GM23338 (cell line): ENCODE data around the gene QRFP. TPM values are rescaled to one million over a fixed set of nuclear protein-coding genes. Genes with fewer than 3 reads are reported as not detected.

Source experiments
- ATAC-seq: fragments of 200-7000 bp; cut with Tn5 transposase; 3 replicates; pipeline ENCODE4 v1.9.1; 2020
- DNase-seq: peaks from one replicate; pipeline ENCODE4 v3.0.0-alpha.2; 2015; ENCODE audit warnings: low spot score
- H2AFZ ChIP-seq: fragments of 200-600 bp; sonication (generic); 2 replicates; pipeline ENCODE4 v1.8.0; 2016; ENCODE audit warnings: antibody characterized with exemption, mild to moderate bottlenecking, moderate library complexity
- H3F3A ChIP-seq: fragments of 200-600 bp; sonication (generic); replicated peaks from 2 replicates; pipeline ENCODE4 v1.8.0; 2017; ENCODE audit warnings: antibody characterized with exemption, mixed run types, low read depth
- H3K27ac ChIP-seq: fragments of 200-600 bp; sonication (generic); 2 replicates; pipeline ENCODE4 v1.6.1; 2016; ENCODE audit warnings: low read depth
- H3K27me3 ChIP-seq: fragments of 200-600 bp; sonication (generic); 2 replicates; pipeline ENCODE4 v1.8.0; 2016; ENCODE audit warnings: mild to moderate bottlenecking, mixed run types, moderate library complexity; ENCODE audit not compliant: insufficient read depth
- H3K36me3 ChIP-seq: fragments of 200-600 bp; sonication (generic); 2 replicates; pipeline ENCODE4 v1.8.0; 2016; ENCODE audit warnings: mild to moderate bottlenecking; ENCODE audit not compliant: insufficient read depth
- H3K4me1 ChIP-seq: fragments of 200-600 bp; sonication (generic); 2 replicates; pipeline ENCODE4 v1.8.0; 2016; ENCODE audit warnings: mild to moderate bottlenecking, moderate library complexity; ENCODE audit not compliant: insufficient read depth
- H3K4me2 ChIP-seq: fragments of 200-600 bp; sonication (generic); 2 replicates; pipeline ENCODE4 v1.7.1; 2017; ENCODE audit warnings: mixed run types
- H3K4me3 ChIP-seq: fragments of 200-600 bp; sonication (generic); 2 replicates; pipeline ENCODE4 v1.6.1; 2016; ENCODE audit warnings: mixed run types
- H3K79me2 ChIP-seq: fragments of 200-600 bp; sonication (generic); replicated peaks from 2 replicates; pipeline ENCODE4 v1.8.0; 2017; ENCODE audit warnings: mild to moderate bottlenecking; ENCODE audit not compliant: insufficient read depth
- H3K9me2 ChIP-seq: fragments of 200-600 bp; sonication (generic); 2 replicates; pipeline ENCODE4 v1.8.0; 2017; ENCODE audit not compliant: insufficient read depth
- H4K20me1 ChIP-seq: fragments of 200-600 bp; sonication (generic); replicated peaks from 2 replicates; pipeline ENCODE4 v1.8.0; 2017; ENCODE audit warnings: mild to moderate bottlenecking; ENCODE audit not compliant: insufficient read depth
- H3K27ac Mint-ChIP-seq: 2 replicates; pipeline ENCODE4 v1.8.0; 2020; ENCODE audit warnings: inconsistent platforms, mild to moderate bottlenecking, moderate library complexity, mixed read lengths
- H3K27me3 Mint-ChIP-seq: 3 replicates; pipeline ENCODE4 v1.8.0; 2022; ENCODE audit warnings: low read depth, mild to moderate bottlenecking, moderate library complexity, mixed read lengths, inconsistent platforms; ENCODE audit not compliant: insufficient read depth, poor library complexity
- H3K36me3 Mint-ChIP-seq: 3 replicates; pipeline ENCODE4 v1.8.0; 2021; ENCODE audit warnings: low read depth, mild to moderate bottlenecking, inconsistent platforms, moderate library complexity, mixed read lengths
- H3K4me1 Mint-ChIP-seq: 3 replicates; pipeline ENCODE4 v1.8.0; 2020; ENCODE audit warnings: mild to moderate bottlenecking, inconsistent platforms, mixed read lengths
- H3K4me3 Mint-ChIP-seq: 3 replicates; pipeline ENCODE4 v1.8.0; 2021; ENCODE audit warnings: moderate library complexity, mild to moderate bottlenecking, inconsistent platforms, mixed read lengths
- H3K9me3 Mint-ChIP-seq: 3 replicates; pipeline ENCODE4 v1.8.0; 2020; ENCODE audit warnings: moderate library complexity, mild to moderate bottlenecking, inconsistent platforms, mixed read lengths
- CREB1 ChIP-seq: fragments of 250-450 bp; sonication (Bioruptor Pico); IDR thresholded peaks from 2 replicates; pipeline ENCODE4 v1.5.0; 2020; ENCODE audit warnings: low read depth, mild to moderate bottlenecking, moderate library complexity
- CTCF ChIP-seq, 2 experiments: fragments of 200-600 bp in 1 of 2; sonication (generic) in 1 of 2; conservative IDR thresholded peaks; 2 replicates each; pipeline versions ENCODE4 v1.5.1 to v1.6.1; 2016 to 2017; ENCODE audit warnings: antibody characterized with exemption in 2 of 2, low read depth in 2 of 2, mild to moderate bottlenecking in 2 of 2, moderate library complexity in 1 of 2
- ETS1 ChIP-seq: IDR thresholded peaks from 2 replicates; pipeline ENCODE4 v1.6.1; 2016; ENCODE audit warnings: antibody characterized with exemption
- EZH2 ChIP-seq: fragments of 200-600 bp; sonication (generic); IDR thresholded peaks from one replicate; pipeline ENCODE4 v1.8.0; 2017; ENCODE audit warnings: antibody characterized with exemption, mild to moderate bottlenecking, low read depth; ENCODE audit not compliant: unreplicated experiment
- EZH2phosphoT487 ChIP-seq: fragments of 200-600 bp; sonication (generic); IDR thresholded peaks from one replicate; pipeline ENCODE4 v1.8.1; 2018; ENCODE audit warnings: antibody characterized with exemption; ENCODE audit not compliant: unreplicated experiment
- JUNB ChIP-seq: IDR thresholded peaks from one replicate; pipeline ENCODE4 v1.6.1; 2016; ENCODE audit warnings: antibody characterized with exemption; ENCODE audit not compliant: unreplicated experiment
- NANOG ChIP-seq: IDR thresholded peaks from 2 replicates; pipeline ENCODE4 v1.6.1; 2016; ENCODE audit warnings: antibody characterized with exemption, borderline replicate concordance
- POLR2AphosphoS5 ChIP-seq: IDR thresholded peaks from 2 replicates; pipeline ENCODE4 v1.6.1; 2016; ENCODE audit warnings: antibody characterized with exemption, low read depth
- STAT1 ChIP-seq: IDR thresholded peaks from one replicate; pipeline ENCODE4 v1.6.1; 2016; ENCODE audit warnings: antibody characterized with exemption; ENCODE audit not compliant: unreplicated experiment
- ZNF114 ChIP-seq: fragments of 250-450 bp; sonication (Bioruptor Pico); IDR thresholded peaks from 2 replicates; pipeline ENCODE4 v1.5.0; 2020; ENCODE audit warnings: mild to moderate bottlenecking, moderate library complexity
- ZNF331 ChIP-seq: fragments of 250-450 bp; sonication (Bioruptor Pico); IDR thresholded peaks from 2 replicates; pipeline ENCODE4 v1.5.0; 2020; ENCODE audit warnings: low read depth, mild to moderate bottlenecking, moderate library complexity
- ZNF462 ChIP-seq: fragments of 250-450 bp; sonication (Bioruptor Pico); IDR thresholded peaks from 2 replicates; pipeline ENCODE4 v1.5.0; 2020; ENCODE audit warnings: mild to moderate bottlenecking, moderate library complexity
- polyA plus RNA-seq: library from polyadenylated mRNA; unstranded; fragments of >200 nt; fragmentation: Nextera tagmentation; extraction: Ambion mirVana; gene quantifications from 2 replicates; pipeline ENCODE4 v1.2.1, GENCODE V29; 2016
- total RNA-seq: library from RNA; depleted of rRNA; stranded (reverse); fragments of >200 nt; shearing (Covaris generic); gene quantifications from 2 replicates; pipeline ENCODE4 v1.2.3, GENCODE V29; 2014

QRFP gene
- total and polyA plus RNA-seq, 2 experiments from 2014 or later: not detected

DNA sequence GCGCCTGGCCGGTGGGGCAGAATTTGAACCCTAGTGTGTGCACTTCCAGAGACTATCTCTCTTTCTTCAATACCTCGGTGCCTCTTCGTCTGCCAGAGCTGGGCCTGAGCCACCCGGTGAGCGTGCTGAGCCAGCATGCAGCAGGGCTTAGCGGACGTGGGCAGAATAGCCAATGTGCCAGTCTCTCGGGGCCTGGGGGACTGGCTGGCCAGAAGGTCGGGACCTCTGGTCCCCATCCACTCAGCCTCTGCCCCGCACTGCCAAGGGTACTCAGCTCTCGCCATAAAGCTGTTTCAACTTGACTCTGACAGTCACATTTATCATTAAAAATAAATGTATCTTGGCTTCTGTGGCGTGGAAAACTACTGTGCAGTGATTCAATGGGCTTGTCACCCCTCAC is 46.6 kb upstream of the QRFP start:
- ATAC-seq (no peak), DNase-seq (no peak)
- Histone ChIP-seq H3K27ac (no peak overlapping the region), H4K20me1 (no peaks in the 10 kb centered on the region), H3K4me3 (no peak overlapping the region), H3K79me2 (no peaks in the 10 kb centered on the region), H3K4me2 (no peak overlapping the region), H2AFZ (no peak overlapping the region), H3K36me3 (no peaks in the 10 kb centered on the region), H3K9me2 (no peaks in the 10 kb centered on the region), H3K27me3 (peaks cover 32% of the 10 kb centered on the region), H3K4me1 (peaks cover 12% of the 10 kb centered on the region; the same call in 1 of the 2 replicates), H3F3A (peaks cover 7% of the 10 kb centered on the region)
- H3K4me3 Mint-ChIP-seq: no peak overlapping the region
- H3K27ac Mint-ChIP-seq: no peak overlapping the region
- no peaks in the 10 kb centered on the region for H3K36me3 Mint-ChIP-seq
- H3K27me3 Mint-ChIP-seq: peaks cover 30% of the 10 kb centered on the region
- H3K9me3 Mint-ChIP-seq: peaks cover 2% of the 10 kb centered on the region; the same call in 2 of the 3 replicates
- TF ChIP-seq ZNF462 (no peak), STAT1 (no peak), JUNB (no peak), EZH2 (no peak), ZNF114 (CRISPR knock-in tag) (no peak)
- H3K4me1 Mint-ChIP-seq: peaks cover 13% of the 10 kb centered on the region

DNA sequence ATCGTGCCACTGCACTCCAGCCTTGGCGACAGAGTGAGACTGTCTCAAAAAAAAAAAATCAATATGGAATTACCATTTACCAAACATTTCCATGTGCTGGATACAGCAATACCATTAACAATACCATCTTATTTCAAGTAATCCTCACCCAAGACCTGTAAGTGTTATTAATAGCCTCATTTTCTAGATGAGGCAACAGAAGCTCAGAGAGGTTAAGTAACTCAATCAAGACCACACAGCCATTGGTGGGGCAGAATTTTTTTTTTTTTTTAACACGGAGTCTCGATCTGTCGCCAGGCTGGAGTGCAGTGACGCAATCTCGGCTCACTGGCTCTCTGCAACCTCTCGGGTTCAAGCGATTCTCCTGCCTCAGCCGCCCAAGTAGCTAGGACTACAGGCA is 46.1 kb upstream of the QRFP start:
- no peak overlapping the region for H3K27ac ChIP-seq
- DNase-seq (no peak), ATAC-seq (no peak)
- peaks cover 7% of the 10 kb centered on the region for H3F3A ChIP-seq
- Mint-ChIP-seq H3K27me3 (peaks cover 34% of the 10 kb centered on the region), H3K36me3 (no peaks in the 10 kb centered on the region), H3K4me1 (peaks cover 16% of the 10 kb centered on the region), H3K27ac (no peak overlapping the region), H3K9me3 (no peaks in the 10 kb centered on the region; the same call in 2 of the 3 replicates), H3K4me3 (no peak overlapping the region)
- H3K4me2 ChIP-seq: no peak overlapping the region
- peaks cover 14% of the 10 kb centered on the region; the same call in 1 of the 2 replicates for H3K4me1 ChIP-seq
- no peak overlapping the region for H3K4me3 ChIP-seq
- H3K36me3 ChIP-seq: no peaks in the 10 kb centered on the region
- H3K9me2 ChIP-seq: no peaks in the 10 kb centered on the region
- H2AFZ ChIP-seq: no peak overlapping the region
- H3K79me2 ChIP-seq: no peaks in the 10 kb centered on the region
- no peaks in the 10 kb centered on the region for H4K20me1 ChIP-seq
- H3K27me3 ChIP-seq: peaks cover 38% of the 10 kb centered on the region
- TF ChIP-seq JUNB: no peak
- no peak for TF ChIP-seq ZNF114 (CRISPR knock-in tag)
- no peak for TF ChIP-seq EZH2phosphoT487
- TF ChIP-seq ZNF331: no peak
- no peak for TF ChIP-seq POLR2AphosphoS5
- no peak for TF ChIP-seq CTCF (conservative IDR thresholded peaks at IDR 0.05; ENCODE audit: low read depth in 2 of 2)
- no peak for TF ChIP-seq ETS1
- no peak for TF ChIP-seq NANOG
- no peak for TF ChIP-seq CREB1 (CRISPR knock-in tag)
